ENCODE data around the gene AHNAK.
"Not testable (repeated sequence)": the region's sequence is repeated elsewhere in the genome, so short reads cannot be mapped to it uniquely, and the experiment has no call there.

The AHNAK gene

DNA sequence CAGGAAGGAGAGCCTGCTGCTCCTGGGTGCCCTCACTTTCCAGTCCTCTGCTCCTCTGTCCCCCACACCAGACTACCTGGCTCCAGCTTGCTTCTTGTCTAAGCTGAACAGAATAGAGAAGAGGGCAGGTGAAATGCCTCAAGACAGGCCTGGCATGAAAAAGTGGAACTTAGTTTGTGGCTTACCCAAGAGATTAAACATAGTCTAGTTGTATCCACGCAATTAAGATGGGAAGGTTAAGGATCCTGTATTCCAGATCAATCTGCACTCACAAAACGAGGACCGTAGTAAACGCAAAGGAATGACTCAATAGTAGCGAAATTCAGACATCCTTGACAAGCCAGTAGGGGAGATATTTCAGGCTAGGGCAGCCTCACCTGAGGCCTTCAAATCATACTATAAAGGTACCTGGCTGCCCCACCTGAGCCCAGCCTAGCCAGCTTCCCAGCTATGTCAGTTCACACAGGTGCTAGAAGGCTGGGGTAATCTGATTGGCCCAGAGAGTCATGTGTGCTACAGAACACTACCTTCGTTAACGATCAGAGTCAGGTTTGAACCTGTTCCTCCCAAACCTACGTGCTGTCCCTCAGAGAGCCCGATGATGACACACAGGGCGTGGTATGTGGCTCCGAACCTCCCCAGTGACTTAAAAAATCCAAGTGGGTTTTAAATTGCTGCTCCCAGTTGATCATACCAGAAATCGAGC is 46.5 kb downstream of the AHNAK start:
- H3K4me1 ChIP-seq (ENCODE audit: insufficient read depth, low read length): peaks cover 19% of the 10 kb centered on the region
- 82% methylated on average over 12 of the region's 12 CpGs for WGBS
- peaks cover 4% of the 10 kb centered on the region; the same call in 1 of the 2 replicates for H3K27me3 ChIP-seq (ENCODE audit: insufficient read depth, low read length)

DNA sequence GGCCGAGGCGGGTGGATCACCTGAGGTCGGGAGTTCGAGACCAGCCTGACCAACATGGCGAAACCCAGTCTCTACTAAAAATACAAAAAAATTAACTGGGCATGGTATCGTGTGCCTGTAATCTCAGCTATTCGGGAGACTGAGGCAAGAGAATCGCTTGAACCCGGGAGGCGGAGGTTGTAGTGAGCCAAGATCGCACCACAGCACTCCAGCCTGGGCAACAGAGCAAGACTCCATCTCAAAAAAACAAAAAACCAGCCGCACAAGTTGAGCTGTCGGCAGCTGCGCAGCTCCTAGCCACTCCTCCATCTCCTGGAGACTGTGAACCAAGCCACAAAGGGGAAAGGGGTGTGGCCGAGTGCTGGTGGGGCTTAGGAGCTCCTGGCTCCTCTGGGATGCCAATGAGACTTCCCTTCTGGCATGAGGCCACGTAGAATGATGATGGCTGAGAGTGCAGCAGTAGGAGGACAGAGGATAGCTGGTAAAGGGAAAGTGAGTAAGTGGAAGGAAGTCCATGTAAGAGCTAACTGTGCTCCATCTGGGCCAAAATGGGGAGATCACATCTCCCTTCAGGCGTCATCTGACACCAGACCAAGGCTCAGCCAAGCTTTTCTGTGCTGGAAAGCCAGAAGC is 47.2 kb downstream of the AHNAK start:
- H3K27me3 ChIP-seq (ENCODE audit: insufficient read depth, low read length); H3K4me3 ChIP-seq (ENCODE audit: low read length); H3K27ac ChIP-seq (ENCODE audit: low read depth, low read length); H3K9me3 ChIP-seq (ENCODE audit: insufficient read depth, low read depth, low read length); H3K9ac ChIP-seq (ENCODE audit: low read depth, low read length); H3K36me3 ChIP-seq (ENCODE audit: insufficient read depth, low read length): not testable (repeated sequence)
- 94% methylated on average over 17 of the region's 17 CpGs for WGBS
- H3K4me1 ChIP-seq (ENCODE audit: insufficient read depth, low read length): peaks cover 14% of the 10 kb centered on the region

More for the DNA sequence above, 46.5 kb downstream of the AHNAK start:
- Histone ChIP-seq H3K4me3 (ENCODE audit: low read length) (no peak overlapping the region), H3K36me3 (ENCODE audit: insufficient read depth, low read length) (no peaks in the 10 kb centered on the region), H3K27ac (ENCODE audit: low read depth, low read length) (no peak overlapping the region), H3K9ac (ENCODE audit: low read depth, low read length) (no peak overlapping the region), H3K9me3 (ENCODE audit: insufficient read depth, low read depth, low read length) (no peaks in the 10 kb centered on the region)

GRCh38 chr11:62498492-62499286 is 47.9 kb downstream of the AHNAK start:
- H3K9me3 ChIP-seq (ENCODE audit: insufficient read depth, low read depth, low read length): no peaks in the 10 kb centered on the region
- 94% methylated on average over 8 of the region's 9 CpGs for WGBS
- no peak overlapping the region for H3K4me3 ChIP-seq (ENCODE audit: low read length)
- H3K27ac ChIP-seq (ENCODE audit: low read depth, low read length): no peak overlapping the region
- H3K27me3 ChIP-seq (ENCODE audit: insufficient read depth, low read length): no peaks in the 10 kb centered on the region
- H3K4me1 ChIP-seq (ENCODE audit: insufficient read depth, low read length): peaks cover 11% of the 10 kb centered on the region
- no peaks in the 10 kb centered on the region for H3K36me3 ChIP-seq (ENCODE audit: insufficient read depth, low read length)
- H3K9ac ChIP-seq (ENCODE audit: low read depth, low read length): no peak overlapping the region

DNA sequence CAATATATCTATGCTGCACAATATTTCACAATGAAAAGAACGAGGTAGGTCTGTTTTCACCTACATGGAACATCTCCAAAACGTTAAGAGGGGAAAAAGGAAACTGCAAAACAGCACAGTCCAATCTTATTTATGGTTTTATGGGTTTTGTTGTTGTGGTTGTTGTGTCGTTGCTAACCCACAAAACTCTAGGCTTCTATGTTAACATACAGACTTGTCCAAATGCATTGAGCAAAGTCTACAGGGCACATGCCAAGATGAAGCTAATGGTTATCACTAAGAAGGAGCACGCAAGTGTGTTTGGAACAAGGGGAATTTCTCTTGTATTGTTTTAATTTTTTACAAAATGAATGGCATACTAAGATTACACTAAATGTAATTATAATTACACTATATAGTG is 48.6 kb downstream of the AHNAK start:
- WGBS: 93% methylated on average over 4 of the region's 4 CpGs
- no peaks in the 10 kb centered on the region for H3K9me3 ChIP-seq (ENCODE audit: insufficient read depth, low read depth, low read length)
- H3K27me3 ChIP-seq (ENCODE audit: insufficient read depth, low read length): no peaks in the 10 kb centered on the region
- H3K4me1 ChIP-seq (ENCODE audit: insufficient read depth, low read length): peaks cover 11% of the 10 kb centered on the region
- H3K9ac ChIP-seq (ENCODE audit: low read depth, low read length): no peak overlapping the region
- H3K36me3 ChIP-seq (ENCODE audit: insufficient read depth, low read length): no peaks in the 10 kb centered on the region
- no peak overlapping the region for H3K27ac ChIP-seq (ENCODE audit: low read depth, low read length)
- H3K4me3 ChIP-seq (ENCODE audit: low read length): no peak overlapping the region

DNA sequence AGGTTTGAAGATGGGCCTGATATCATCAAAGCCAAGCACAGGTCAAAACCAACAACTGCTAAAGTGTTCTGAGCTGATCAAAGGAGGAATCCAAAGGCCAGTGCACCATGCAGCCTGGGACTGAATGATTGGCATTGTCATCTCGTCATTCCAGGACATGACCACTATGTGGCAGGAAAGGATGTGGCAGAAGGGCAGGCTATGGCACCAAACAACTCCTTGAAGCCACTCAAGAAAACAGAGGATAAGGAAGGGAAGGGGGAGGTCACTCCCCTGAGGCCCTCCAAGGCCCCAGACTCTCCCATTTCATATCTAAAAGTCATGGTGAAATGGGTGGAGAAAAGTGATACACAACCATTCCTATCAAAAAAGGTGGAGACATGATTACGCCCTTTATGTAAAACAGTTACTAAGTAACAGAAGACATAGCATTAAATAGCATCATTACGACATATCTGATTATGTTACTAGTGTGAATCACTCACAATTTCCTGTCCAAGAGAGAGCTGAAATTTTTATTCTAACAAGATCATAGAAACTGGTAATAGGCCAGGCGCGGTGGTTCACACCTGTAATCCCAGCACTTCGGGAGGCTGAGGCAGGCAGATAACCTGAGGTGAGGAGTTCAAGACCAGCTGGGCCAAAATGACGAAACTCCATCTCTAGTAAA is 49.3 kb downstream of the AHNAK start:
- Histone ChIP-seq H3K4me1 (ENCODE audit: insufficient read depth, low read length) (peaks cover 11% of the 10 kb centered on the region), H3K36me3 (ENCODE audit: insufficient read depth, low read length) (no peaks in the 10 kb centered on the region), H3K4me3 (ENCODE audit: low read length) (no peak overlapping the region), H3K9me3 (ENCODE audit: insufficient read depth, low read depth, low read length) (no peaks in the 10 kb centered on the region), H3K9ac (ENCODE audit: low read depth, low read length) (no peak overlapping the region), H3K27ac (ENCODE audit: low read depth, low read length) (no peak overlapping the region), H3K27me3 (ENCODE audit: insufficient read depth, low read length) (no peaks in the 10 kb centered on the region)
- WGBS: 90% methylated on average over 6 of the region's 7 CpGs

DNA sequence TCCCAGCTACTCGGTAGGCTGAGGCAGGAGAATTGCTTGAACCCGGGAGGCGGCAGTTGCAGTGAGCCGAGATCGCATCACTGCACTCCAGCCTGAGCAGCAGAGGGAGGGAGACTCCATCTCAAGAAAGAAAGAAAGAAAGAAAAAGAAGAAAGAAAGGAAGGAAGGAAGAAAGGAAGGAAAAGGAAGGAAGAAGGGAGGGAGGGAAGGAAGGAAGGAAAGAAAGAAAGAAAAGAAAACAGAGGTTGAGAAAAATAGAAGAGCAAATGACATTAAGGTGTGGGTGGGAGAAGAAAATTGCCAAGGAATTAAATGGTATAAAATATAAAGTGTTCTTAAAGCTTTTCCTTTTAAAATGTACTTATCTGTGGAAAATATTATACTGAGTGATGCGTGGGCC is 49.9 kb downstream of the AHNAK start:
- Histone ChIP-seq H3K27me3 (ENCODE audit: insufficient read depth, low read length) (no peaks in the 10 kb centered on the region), H3K27ac (ENCODE audit: low read depth, low read length) (no peak overlapping the region), H3K9me3 (ENCODE audit: insufficient read depth, low read depth, low read length) (no peaks in the 10 kb centered on the region), H3K4me3 (ENCODE audit: low read length) (no peak overlapping the region), H3K36me3 (ENCODE audit: insufficient read depth, low read length) (no peaks in the 10 kb centered on the region), H3K9ac (ENCODE audit: low read depth, low read length) (no peak overlapping the region), H3K4me1 (ENCODE audit: insufficient read depth, low read length) (peaks cover 11% of the 10 kb centered on the region)
- 96% methylated on average over 6 of the region's 6 CpGs for WGBS

GRCh38 chr11:62494246-62494645 is 52.4 kb downstream of the AHNAK start:
- no peaks in the 10 kb centered on the region for H3K27me3 ChIP-seq (ENCODE audit: insufficient read depth, low read length)
- WGBS: 93% methylated on average over 4 of the region's 4 CpGs
- H3K4me3 ChIP-seq (ENCODE audit: low read length): no peak overlapping the region
- H3K9me3 ChIP-seq (ENCODE audit: insufficient read depth, low read depth, low read length): no peaks in the 10 kb centered on the region
- no peaks in the 10 kb centered on the region for H3K36me3 ChIP-seq (ENCODE audit: insufficient read depth, low read length)
- no peak overlapping the region for H3K27ac ChIP-seq (ENCODE audit: low read depth, low read length)
- H3K4me1 ChIP-seq (ENCODE audit: insufficient read depth, low read length): no peaks in the 10 kb centered on the region
- no peak overlapping the region for H3K9ac ChIP-seq (ENCODE audit: low read depth, low read length)

DNA sequence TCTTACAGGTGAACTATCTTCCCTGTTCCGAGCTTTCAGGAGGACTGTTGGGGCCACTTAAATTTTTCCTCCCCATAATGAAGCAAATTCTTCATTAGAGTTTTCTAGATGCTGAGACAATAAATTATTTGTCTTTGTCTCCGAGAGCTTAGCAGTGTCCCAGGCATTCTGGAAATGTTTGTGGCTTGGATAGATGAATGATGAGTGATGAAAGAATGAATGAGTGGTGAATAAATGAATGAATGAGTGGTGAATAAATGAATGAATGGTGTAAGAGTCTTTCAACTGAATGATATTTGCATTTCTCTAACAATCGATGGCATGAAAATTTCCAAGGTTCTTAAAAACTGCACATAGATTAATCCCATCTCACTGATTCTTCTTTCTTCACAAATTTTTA is 52.8 kb downstream of the AHNAK start:
- 88% methylated on average over 2 of the region's 3 CpGs for WGBS
- Histone ChIP-seq H3K27ac (ENCODE audit: low read depth, low read length) (no peak overlapping the region), H3K27me3 (ENCODE audit: insufficient read depth, low read length) (no peaks in the 10 kb centered on the region), H3K4me1 (ENCODE audit: insufficient read depth, low read length) (no peaks in the 10 kb centered on the region), H3K4me3 (ENCODE audit: low read length) (no peak overlapping the region), H3K9ac (ENCODE audit: low read depth, low read length) (no peak overlapping the region), H3K9me3 (ENCODE audit: insufficient read depth, low read depth, low read length) (no peaks in the 10 kb centered on the region), H3K36me3 (ENCODE audit: insufficient read depth, low read length) (no peaks in the 10 kb centered on the region)

DNA sequence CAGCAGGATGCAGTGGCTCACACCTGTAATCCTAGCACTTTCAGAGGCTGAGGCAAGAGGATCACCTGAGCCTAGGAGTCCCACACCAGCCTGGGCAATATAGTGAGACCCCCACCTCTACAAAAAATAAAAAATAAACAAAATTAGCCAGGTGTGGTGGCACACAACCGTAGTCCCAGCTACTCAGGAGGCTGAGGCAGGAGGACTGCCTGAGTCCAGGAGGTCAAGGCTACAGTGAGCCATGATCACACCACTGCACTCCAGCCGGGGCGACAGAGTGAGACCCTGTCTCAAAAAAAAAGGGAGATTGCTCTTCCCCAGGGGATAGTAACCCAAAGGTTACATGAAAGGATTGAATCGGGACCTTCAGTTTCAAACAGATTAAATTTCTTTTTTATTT is 54.0 kb downstream of the AHNAK start:
- Histone ChIP-seq H3K9me3 (ENCODE audit: insufficient read depth, low read depth, low read length) (no peaks in the 10 kb centered on the region), H3K4me3 (ENCODE audit: low read length) (no peak overlapping the region)
- WGBS: 96% methylated on average over 4 of the region's 4 CpGs

DNA sequence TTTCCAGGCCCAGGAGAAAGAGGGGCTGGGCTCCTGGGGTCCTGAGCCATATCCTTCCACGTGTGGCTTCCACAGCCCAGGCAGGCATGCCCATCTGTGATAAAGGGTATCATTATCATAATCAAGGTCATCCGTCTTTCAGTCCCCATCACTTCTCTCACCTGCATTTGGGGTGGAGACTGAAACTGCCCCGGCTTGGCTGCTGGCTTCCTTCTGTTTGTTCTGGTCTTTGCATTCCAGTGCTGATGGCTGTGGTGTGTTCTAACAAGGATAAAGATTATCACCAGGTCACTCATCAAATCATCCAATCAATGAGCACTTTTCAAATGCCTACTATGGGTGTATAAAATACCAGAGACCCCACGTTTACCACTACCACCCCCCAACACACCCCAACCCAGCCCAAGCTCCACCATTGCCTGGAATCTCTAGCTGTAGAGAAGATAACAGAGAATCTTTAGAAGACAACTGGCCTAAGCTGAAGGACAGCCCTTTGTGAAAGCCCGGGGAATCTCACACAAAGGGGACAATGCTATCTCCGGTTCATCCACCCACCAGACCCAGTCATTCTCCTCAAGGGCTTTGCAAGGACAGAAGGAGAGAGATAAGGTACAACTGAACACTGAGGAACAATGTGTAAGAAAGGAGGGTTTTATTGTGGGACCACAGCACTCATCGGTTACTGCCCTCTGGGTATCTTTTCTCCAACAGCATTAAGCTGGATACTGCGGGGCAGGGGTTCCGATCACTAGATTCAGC is 54.9 kb downstream of the AHNAK start:
- no peaks in the 10 kb centered on the region for H3K36me3 ChIP-seq (ENCODE audit: insufficient read depth, low read length)
- no peak overlapping the region for H3K27ac ChIP-seq (ENCODE audit: low read depth, low read length)
- H3K9ac ChIP-seq (ENCODE audit: low read depth, low read length): no peak overlapping the region
- H3K9me3 ChIP-seq (ENCODE audit: insufficient read depth, low read depth, low read length): no peaks in the 10 kb centered on the region
- WGBS: 85% methylated on average over 9 of the region's 9 CpGs
- H3K27me3 ChIP-seq (ENCODE audit: insufficient read depth, low read length): no peaks in the 10 kb centered on the region
- no peak overlapping the region for H3K4me3 ChIP-seq (ENCODE audit: low read length)
- no peaks in the 10 kb centered on the region for H3K4me1 ChIP-seq (ENCODE audit: insufficient read depth, low read length)

More for the DNA sequence above, 54.0 kb downstream of the AHNAK start:
- no peak overlapping the region for H3K27ac ChIP-seq (ENCODE audit: low read depth, low read length)
- H3K4me1 ChIP-seq (ENCODE audit: insufficient read depth, low read length): no peaks in the 10 kb centered on the region
- no peak overlapping the region for H3K9ac ChIP-seq (ENCODE audit: low read depth, low read length)
- H3K36me3 ChIP-seq (ENCODE audit: insufficient read depth, low read length): no peaks in the 10 kb centered on the region
- no peaks in the 10 kb centered on the region for H3K27me3 ChIP-seq (ENCODE audit: insufficient read depth, low read length)
